Loucy (cell line): Measurements from ENCODE around the gene STARD8.

Source experiments
- EZH2phosphoT487 ChIP-seq: fragments of 200-600 bp; IDR thresholded peaks from 2 replicates; pipeline ENCODE4 v1.6.1; 2018; ENCODE audit warnings: antibody characterized with exemption, mild to moderate bottlenecking, moderate library complexity, borderline replicate concordance
- TF ChIP-seq, protein P1 (sequence below): fragments of 200-600 bp; sonication (generic); conservative IDR thresholded peaks from 2 replicates; pipeline ENCODE4 v1.5.1; 2014; ENCODE audit warnings: mild to moderate bottlenecking, antibody characterized with exemption, low read length

DNA sequence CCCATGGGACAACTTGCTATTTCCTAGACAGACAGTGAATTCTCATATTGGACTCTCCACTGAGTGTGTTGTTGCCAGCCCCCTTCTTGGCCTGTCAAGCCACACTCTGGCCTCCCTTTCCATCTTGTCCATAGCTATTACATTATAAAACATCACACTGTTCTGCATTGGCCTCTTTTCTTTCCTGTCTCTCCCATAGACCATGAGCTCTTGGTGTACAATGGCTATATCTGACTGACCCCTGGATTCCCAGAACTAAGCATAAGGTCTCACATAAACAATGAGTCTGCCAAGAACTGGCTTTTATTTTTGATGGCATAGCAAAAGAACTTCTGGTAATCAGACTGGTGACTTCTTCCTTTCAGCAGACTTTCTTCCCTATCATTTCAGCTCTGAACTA is 23.8 kb downstream of the STARD8 start:
- TF ChIP-seq, protein P1, sequence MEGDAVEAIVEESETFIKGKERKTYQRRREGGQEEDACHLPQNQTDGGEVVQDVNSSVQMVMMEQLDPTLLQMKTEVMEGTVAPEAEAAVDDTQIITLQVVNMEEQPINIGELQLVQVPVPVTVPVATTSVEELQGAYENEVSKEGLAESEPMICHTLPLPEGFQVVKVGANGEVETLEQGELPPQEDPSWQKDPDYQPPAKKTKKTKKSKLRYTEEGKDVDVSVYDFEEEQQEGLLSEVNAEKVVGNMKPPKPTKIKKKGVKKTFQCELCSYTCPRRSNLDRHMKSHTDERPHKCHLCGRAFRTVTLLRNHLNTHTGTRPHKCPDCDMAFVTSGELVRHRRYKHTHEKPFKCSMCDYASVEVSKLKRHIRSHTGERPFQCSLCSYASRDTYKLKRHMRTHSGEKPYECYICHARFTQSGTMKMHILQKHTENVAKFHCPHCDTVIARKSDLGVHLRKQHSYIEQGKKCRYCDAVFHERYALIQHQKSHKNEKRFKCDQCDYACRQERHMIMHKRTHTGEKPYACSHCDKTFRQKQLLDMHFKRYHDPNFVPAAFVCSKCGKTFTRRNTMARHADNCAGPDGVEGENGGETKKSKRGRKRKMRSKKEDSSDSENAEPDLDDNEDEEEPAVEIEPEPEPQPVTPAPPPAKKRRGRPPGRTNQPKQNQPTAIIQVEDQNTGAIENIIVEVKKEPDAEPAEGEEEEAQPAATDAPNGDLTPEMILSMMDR: no peak
- TF ChIP-seq EZH2phosphoT487: no peak
